ENCODE measurements around the gene NHLRC1.
A peak's percentile ranks its signal among the peaks of the same experiment; 100 is the strongest.

The NHLRC1 gene

DNA sequence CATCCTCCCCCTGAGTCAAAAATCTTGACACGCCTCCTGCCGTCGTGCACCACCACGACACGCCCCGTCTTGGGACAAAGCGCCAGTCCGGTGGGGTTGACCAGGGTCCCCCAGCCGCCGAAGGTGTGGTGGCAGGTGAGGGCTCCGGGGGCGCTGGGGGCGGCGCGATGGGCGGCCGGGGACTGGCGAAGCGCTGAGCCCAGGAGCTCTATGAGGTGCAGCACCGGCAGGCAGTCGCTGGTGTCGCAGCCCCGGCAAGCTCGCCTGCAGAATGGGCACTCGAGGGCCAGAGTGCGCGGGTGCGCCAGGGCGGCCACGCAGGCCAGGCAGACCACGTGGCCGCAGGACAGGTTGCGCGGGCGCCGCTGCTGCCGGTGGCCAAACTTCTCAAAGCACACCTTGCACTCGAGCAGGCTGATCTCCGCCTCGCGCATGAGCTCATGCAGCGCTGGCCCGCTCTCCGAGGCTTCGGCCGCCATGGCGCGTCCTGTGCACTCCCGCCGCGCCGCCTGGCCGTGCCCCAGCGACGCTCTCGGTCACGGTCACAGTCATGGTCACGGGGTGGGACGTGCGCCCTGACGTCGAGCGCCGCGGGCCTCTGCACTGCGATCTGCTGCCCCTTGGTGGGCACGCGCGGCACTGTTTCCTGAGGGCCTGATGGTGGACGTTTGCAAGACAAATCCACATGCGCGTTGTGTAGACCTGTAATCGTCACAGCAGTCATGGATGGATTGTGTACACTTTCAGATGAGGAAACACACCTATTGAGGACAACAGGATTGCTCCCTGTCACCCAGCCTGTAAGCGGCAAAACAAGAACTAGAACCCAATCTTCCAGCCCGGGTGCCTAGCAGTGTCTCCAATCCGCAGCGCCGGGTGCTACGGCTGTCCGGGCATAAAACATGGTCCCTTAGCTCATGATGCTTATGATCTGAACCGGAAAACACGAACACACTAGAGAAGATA is at the start of gene NHLRC1:
Gene NHLRC1, minus strand, starts transcription at position 550 of the 966 bp plus-strand sequence. Its CDS starts 71 bp downstream, at position 479.
- H3K27ac ChIP-seq (ENCODE audit: low read depth, low read length, poor library complexity, severe bottlenecking): no peak within 1 kb of the TSS
- H3K9me2 ChIP-seq (ENCODE audit: low read depth, low read length): no peaks in the 10 kb centered on the region
- no peaks in the 10 kb centered on the region for H3K27me3 ChIP-seq (ENCODE audit: insufficient read depth, low read length)
- peak within 1 kb of the TSS; percentile 97 for H2AFZ ChIP-seq (ENCODE audit: low read length)
- H3K9ac ChIP-seq (ENCODE audit: low read length): peak within 1 kb of the TSS; percentile 61
- H3K36me3 ChIP-seq (ENCODE audit: insufficient read depth, low read length): no peaks in the 10 kb centered on the region
- TF ChIP-seq EZH2 (IDR thresholded peaks at IDR 0.05; ENCODE audit: borderline replicate concordance, low read length): no peak
- TF ChIP-seq, protein P1, sequence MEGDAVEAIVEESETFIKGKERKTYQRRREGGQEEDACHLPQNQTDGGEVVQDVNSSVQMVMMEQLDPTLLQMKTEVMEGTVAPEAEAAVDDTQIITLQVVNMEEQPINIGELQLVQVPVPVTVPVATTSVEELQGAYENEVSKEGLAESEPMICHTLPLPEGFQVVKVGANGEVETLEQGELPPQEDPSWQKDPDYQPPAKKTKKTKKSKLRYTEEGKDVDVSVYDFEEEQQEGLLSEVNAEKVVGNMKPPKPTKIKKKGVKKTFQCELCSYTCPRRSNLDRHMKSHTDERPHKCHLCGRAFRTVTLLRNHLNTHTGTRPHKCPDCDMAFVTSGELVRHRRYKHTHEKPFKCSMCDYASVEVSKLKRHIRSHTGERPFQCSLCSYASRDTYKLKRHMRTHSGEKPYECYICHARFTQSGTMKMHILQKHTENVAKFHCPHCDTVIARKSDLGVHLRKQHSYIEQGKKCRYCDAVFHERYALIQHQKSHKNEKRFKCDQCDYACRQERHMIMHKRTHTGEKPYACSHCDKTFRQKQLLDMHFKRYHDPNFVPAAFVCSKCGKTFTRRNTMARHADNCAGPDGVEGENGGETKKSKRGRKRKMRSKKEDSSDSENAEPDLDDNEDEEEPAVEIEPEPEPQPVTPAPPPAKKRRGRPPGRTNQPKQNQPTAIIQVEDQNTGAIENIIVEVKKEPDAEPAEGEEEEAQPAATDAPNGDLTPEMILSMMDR (IDR thresholded peaks at IDR 0.05; ENCODE audit: low read length): peak; percentile 76
- H3K4me2 ChIP-seq (ENCODE audit: low read length): peak within 1 kb of the TSS; percentile 87
- H3K9me3 ChIP-seq (ENCODE audit: low read length): no peaks in the 10 kb centered on the region
- peak within 1 kb of the TSS; percentile 65 for H3K4me3 ChIP-seq (ENCODE audit: low read depth, low read length, poor library complexity, severe bottlenecking)
- H3K4me1 ChIP-seq (ENCODE audit: insufficient read depth, low read length, severe bottlenecking): peaks cover 16% of the 10 kb centered on the region
- H4K20me1 ChIP-seq (ENCODE audit: insufficient read depth, low read length): no peaks in the 10 kb centered on the region
- no peaks in the 10 kb centered on the region for H3K79me2 ChIP-seq (ENCODE audit: insufficient read depth, low read length)
- H3F3A ChIP-seq (ENCODE audit: insufficient read depth, low read length): no peaks in the 10 kb centered on the region

DNA sequence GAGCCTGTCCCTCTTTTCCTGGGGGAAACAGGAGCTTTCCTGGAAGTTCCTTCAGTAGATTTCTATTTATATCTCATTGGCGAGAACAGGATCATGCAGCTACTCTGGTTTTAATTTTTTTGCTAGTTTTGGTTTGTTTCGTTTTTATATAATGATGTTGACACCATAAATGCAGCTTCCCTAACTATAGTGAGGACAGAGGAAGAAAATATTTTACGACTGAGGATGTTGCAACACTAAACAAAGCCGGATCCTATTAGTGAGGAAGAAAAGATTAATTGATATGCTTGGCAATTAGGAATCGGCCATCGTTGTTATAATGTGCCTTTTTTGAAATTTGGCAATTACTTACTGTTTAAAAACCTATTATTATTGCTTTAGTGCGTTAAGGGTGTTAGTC is 49.4 kb upstream of the NHLRC1 start:
- Histone ChIP-seq H3K4me1 (ENCODE audit: insufficient read depth, low read length, severe bottlenecking) (no peaks in the 10 kb centered on the region), H3K27ac (ENCODE audit: low read depth, low read length, poor library complexity, severe bottlenecking) (no peak overlapping the region), H4K20me1 (ENCODE audit: insufficient read depth, low read length) (no peaks in the 10 kb centered on the region), H3K79me2 (ENCODE audit: insufficient read depth, low read length) (no peaks in the 10 kb centered on the region), H3K27me3 (ENCODE audit: insufficient read depth, low read length) (no peaks in the 10 kb centered on the region), H3K9me2 (ENCODE audit: low read depth, low read length) (no peaks in the 10 kb centered on the region), H2AFZ (ENCODE audit: low read length) (no peak overlapping the region), H3F3A (ENCODE audit: insufficient read depth, low read length) (no peaks in the 10 kb centered on the region), H3K4me3 (ENCODE audit: low read depth, low read length, poor library complexity, severe bottlenecking) (no peak overlapping the region), H3K9me3 (ENCODE audit: low read length) (no peaks in the 10 kb centered on the region), H3K4me2 (ENCODE audit: low read length) (no peak overlapping the region), H3K9ac (ENCODE audit: low read length) (no peak overlapping the region), H3K36me3 (ENCODE audit: insufficient read depth, low read length) (peaks cover 68% of the 10 kb centered on the region)
- TF ChIP-seq, protein P1 (IDR thresholded peaks at IDR 0.05; ENCODE audit: low read length): no peak
- no peak for TF ChIP-seq EZH2 (IDR thresholded peaks at IDR 0.05; ENCODE audit: borderline replicate concordance, low read length)

DNA sequence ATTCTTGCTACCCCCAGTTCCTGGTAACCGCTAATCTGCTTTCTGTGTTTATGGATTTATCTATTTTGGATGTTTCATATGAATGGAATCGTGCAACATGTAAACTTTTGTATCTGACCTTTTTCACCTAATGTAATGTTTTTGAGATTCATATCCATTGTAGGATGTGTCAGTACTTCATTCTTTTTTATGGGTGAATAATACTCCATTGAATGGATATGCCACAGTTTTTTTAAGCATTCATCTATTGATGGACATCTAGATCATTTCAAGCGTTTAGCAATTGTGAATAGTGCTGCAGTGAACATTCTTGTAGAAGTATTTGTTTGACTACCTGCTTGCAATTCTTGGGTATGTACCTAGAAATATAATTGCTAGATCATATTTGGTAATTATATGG is 45.8 kb upstream of the NHLRC1 start:
- peaks cover 70% of the 10 kb centered on the region for H3K36me3 ChIP-seq (ENCODE audit: insufficient read depth, low read length)
- TF ChIP-seq, protein P1 (IDR thresholded peaks at IDR 0.05; ENCODE audit: low read length): no peak
- no peak for TF ChIP-seq EZH2 (IDR thresholded peaks at IDR 0.05; ENCODE audit: borderline replicate concordance, low read length)

More for the DNA sequence above, 45.8 kb upstream of the NHLRC1 start:
- H3K4me1 ChIP-seq (ENCODE audit: insufficient read depth, low read length, severe bottlenecking): no peaks in the 10 kb centered on the region
- no peaks in the 10 kb centered on the region for H4K20me1 ChIP-seq (ENCODE audit: insufficient read depth, low read length)
- no peak overlapping the region for H3K27ac ChIP-seq (ENCODE audit: low read depth, low read length, poor library complexity, severe bottlenecking)
- no peaks in the 10 kb centered on the region for H3K9me3 ChIP-seq (ENCODE audit: low read length)
- no peaks in the 10 kb centered on the region for H3F3A ChIP-seq (ENCODE audit: insufficient read depth, low read length)
- H3K4me3 ChIP-seq (ENCODE audit: low read depth, low read length, poor library complexity, severe bottlenecking): no peak overlapping the region
- no peak overlapping the region for H3K4me2 ChIP-seq (ENCODE audit: low read length)
- no peaks in the 10 kb centered on the region for H3K9me2 ChIP-seq (ENCODE audit: low read depth, low read length)
- H3K79me2 ChIP-seq (ENCODE audit: insufficient read depth, low read length): no peaks in the 10 kb centered on the region
- H3K27me3 ChIP-seq (ENCODE audit: insufficient read depth, low read length): no peaks in the 10 kb centered on the region
- H2AFZ ChIP-seq (ENCODE audit: low read length): no peak overlapping the region
- no peak overlapping the region for H3K9ac ChIP-seq (ENCODE audit: low read length)

Data from OCI-LY1 (cell line).